K562 (cell line): Measurements from ENCODE around the gene MEAK7. TPM values are rescaled to one million over a fixed set of nuclear protein-coding genes. Genes with fewer than 3 reads are reported as not detected.

Experiments
- ATAC-seq: fragments of 200-7000 bp; cut with Tn5 transposase; 3 replicates; pipeline ENCODE4 v1.9.1; 2020; ENCODE audit warnings: moderate library complexity
- BruUV-seq: library from RNA; stranded (reverse); fragments of 400-500 nt; replicated peaks from 2 replicates; lab custom pipeline; 2021; lab: Mats Ljungman, UMichigan
- CTCF ChIA-PET: fragments of 300-600 bp; formaldehyde crosslinking; extraction: SDS; loops from one replicate; lab custom pipeline; 2021; ENCODE audit warnings: low intra/inter-chr PET ratio; lab: Yijun Ruan, JAX
- POLR2A ChIA-PET: fragments of 300-600, 350-650 bp; sonication (Branson Sonifier 250); formaldehyde crosslinking; extraction: SDS; loops from one replicate; lab custom pipeline; 2021; ENCODE audit warnings: antibody characterized with exemption, inconsistent platforms; lab: Yijun Ruan, JAX
- DNase-seq, 4 experiments: peaks; one replicate each; pipeline versions ENCODE4 v3.0.0 to v3.0.0-alpha.2; 2011 to 2018; ENCODE audit warnings: low spot score in 3 of 4, mixed read lengths in 3 of 4; ENCODE audit errors: extremely low read depth in 1 of 4
- FAIRE-seq: peaks from 2 replicates; lab custom pipeline; 2011; peaks lifted over from hg19 to GRCh38; lab: Jason Lieb, UNC
- H2AFZ ChIP-seq: 2 replicates; pipeline ENCODE4 v1.6.0; 2011; ENCODE audit warnings: low read depth, low read length, control low read depth, inconsistent platforms
- H3K27ac ChIP-seq: fragments of 200-600 bp; 3 replicates; pipeline ENCODE4 v1.8.0; 2011; ENCODE audit warnings: low read depth, mild to moderate bottlenecking, control low read depth, inconsistent platforms, low read length, moderate library complexity, mixed read lengths; ENCODE audit errors: extremely low read depth
- H3K27me3 ChIP-seq, 2 experiments: fragments of 300-600 bp in 1 of 2; 2 replicates in 1 of 2; 3 replicates in 1 of 2; pipeline versions ENCODE4 v1.6.0 to v1.8.0; 2011; ENCODE audit warnings: inconsistent platforms in 2 of 2, low read length in 2 of 2, mild to moderate bottlenecking in 1 of 2, mixed read lengths in 1 of 2, moderate library complexity in 1 of 2; ENCODE audit not compliant: control insufficient read depth in 2 of 2, insufficient read depth in 2 of 2
- H3K36me3 ChIP-seq: fragments of 300-600 bp; 3 replicates; pipeline ENCODE4 v1.8.0; 2011; ENCODE audit warnings: mild to moderate bottlenecking, low read length, inconsistent platforms; ENCODE audit not compliant: control insufficient read depth, insufficient read depth
- H3K4me1 ChIP-seq, 2 experiments: fragments of 200-600 bp in 1 of 2; replicated peaks in 1 of 2; 2 replicates in 1 of 2; 3 replicates in 1 of 2; pipeline versions ENCODE4 v1.5.1 to v1.8.0; 2011; ENCODE audit warnings: inconsistent platforms in 2 of 2, low read length in 2 of 2, mild to moderate bottlenecking in 1 of 2, mixed read lengths in 1 of 2, moderate library complexity in 1 of 2; ENCODE audit not compliant: control insufficient read depth in 2 of 2, insufficient read depth in 2 of 2
- H3K4me2 ChIP-seq: 2 replicates; pipeline ENCODE4 v1.6.1; 2011; ENCODE audit warnings: low read length, control low read depth, inconsistent platforms, mixed read lengths; ENCODE audit not compliant: insufficient read depth
- H3K4me3 ChIP-seq: fragments of 200-600 bp; sonication (generic), shearing (Covaris generic); 2 replicates; pipeline ENCODE4 v1.5.1; 2016; ENCODE audit warnings: control low read depth, inconsistent platforms
- H3K79me2 ChIP-seq: fragments of 200-600 bp; 3 replicates; pipeline ENCODE4 v1.8.0; 2011; ENCODE audit warnings: low read length, inconsistent platforms; ENCODE audit not compliant: control insufficient read depth, insufficient read depth
- H3K9ac ChIP-seq, 2 experiments: 2 replicates each; pipeline versions ENCODE4 v1.6.0 to v1.6.1; 2011; ENCODE audit warnings: low read depth in 2 of 2, low read length in 2 of 2, control low read depth in 1 of 2, inconsistent platforms in 1 of 2, mild to moderate bottlenecking in 1 of 2, mixed read lengths in 1 of 2; ENCODE audit not compliant: insufficient read depth in 1 of 2
- H3K9me1 ChIP-seq: one replicate; pipeline ENCODE4 v1.6.0; 2011; ENCODE audit warnings: inconsistent platforms, mild to moderate bottlenecking, low read length, moderate library complexity; ENCODE audit not compliant: control insufficient read depth, insufficient read depth
- H3K9me3 ChIP-seq: replicated peaks from 2 replicates; pipeline ENCODE4 v1.5.1; 2011; ENCODE audit warnings: low read depth, low read length, inconsistent platforms; ENCODE audit not compliant: control insufficient read depth, insufficient read depth
- H4K20me1 ChIP-seq: replicated peaks from 2 replicates; pipeline ENCODE4 v1.6.1; 2011; ENCODE audit warnings: low read length, inconsistent platforms, mixed read lengths; ENCODE audit not compliant: control insufficient read depth, insufficient read depth
- BCOR ChIP-seq: fragments of 450-650 bp; IDR thresholded peaks from 2 replicates; pipeline ENCODE4 v1.6.1; 2016
- ELF2 ChIP-seq: fragments of 250-450 bp; sonication (Bioruptor Pico); IDR thresholded peaks from 2 replicates; pipeline ENCODE4 v1.5.0; 2021; ENCODE audit warnings: mild to moderate bottlenecking
- KDM1A ChIP-seq, 2 experiments: fragments of 450-650 bp; IDR thresholded peaks; 2 replicates each; pipeline ENCODE4 v1.6.1; 2016; ENCODE audit warnings: mild to moderate bottlenecking in 2 of 2
- NCOA4 ChIP-seq: fragments of 450-650 bp; IDR thresholded peaks from 2 replicates; pipeline ENCODE4 v1.6.1; 2018; ENCODE audit warnings: mild to moderate bottlenecking; ENCODE audit not compliant: partially characterized antibody
- RBM25 ChIP-seq: fragments of 200-400 bp; formaldehyde crosslinking; IDR thresholded peaks from 2 replicates; pipeline ENCODE4 v1.6.1; 2018; ENCODE audit warnings: low read length, low read depth, moderate library complexity; ENCODE audit not compliant: severe bottlenecking
- WGBS: fragments of 100-300 bp; shearing (Covaris generic); methylation state at CpG from one replicate; pipeline ENCODE4 v1.1.6; 2016; ENCODE audit warnings: low coverage, mixed read lengths; ENCODE audit not compliant: insufficient coverage; ENCODE audit errors: missing lambda C conversion rate; 5-methylcytosine and 5-hydroxymethylcytosine counted together
- in situ Hi-C: fragments of 300-500 bp; cut with MboI; formaldehyde crosslinking; loops from 4 replicates; pipeline ENCODE4 v1.15.0; 2018; ENCODE audit warnings: inconsistent platforms, mixed read lengths
- intact Hi-C: fragments of 100-400 bp; cut with micrococcal nuclease; formaldehyde crosslinking; loops from 2 replicates; pipeline ENCODE4 v1.14.2; 2022
- polyA plus RNA-seq, 8 experiments: library from polyadenylated mRNA; depleted of rRNA in 4 of 8; stranded (reverse) in 5 of 8; unstranded in 3 of 8; fragments of >200 nt; fragmentation: Nextera tagmentation in 2 of 8; fragmentation: Illumina TruSeq in 1 of 8; extraction: Ambion mirVana in 2 of 8; extraction: Trizol in 1 of 8; gene quantifications; 2 replicates each; pipeline versions ENCODE4 v1.2.1 to v1.2.3, GENCODE V29; 2011 to 2014; ENCODE audit warnings: inconsistent platforms in 1 of 8, missing spikeins in 1 of 8
- total RNA-seq, 7 experiments: library from RNA; depleted of rRNA in 6 of 7; stranded (reverse); fragments of >200 nt in 6 of 7; fragmentation: Illumina TruSeq in 2 of 7; extraction: Trizol in 2 of 7; gene quantifications; 2 replicates each; pipeline versions ENCODE4 v1.2.1 to v1.2.3, GENCODE V29; 2011 to 2021; ENCODE audit warnings: low replicate concordance in 1 of 7

Gene MEAK7
- total and polyA plus RNA-seq, 9 of the 15 experiments (the other 6 are each of a cell fraction or from before 2014, with no cell fraction given) = 1.4 to 14.5 (median 6.3) TPM

DNA sequence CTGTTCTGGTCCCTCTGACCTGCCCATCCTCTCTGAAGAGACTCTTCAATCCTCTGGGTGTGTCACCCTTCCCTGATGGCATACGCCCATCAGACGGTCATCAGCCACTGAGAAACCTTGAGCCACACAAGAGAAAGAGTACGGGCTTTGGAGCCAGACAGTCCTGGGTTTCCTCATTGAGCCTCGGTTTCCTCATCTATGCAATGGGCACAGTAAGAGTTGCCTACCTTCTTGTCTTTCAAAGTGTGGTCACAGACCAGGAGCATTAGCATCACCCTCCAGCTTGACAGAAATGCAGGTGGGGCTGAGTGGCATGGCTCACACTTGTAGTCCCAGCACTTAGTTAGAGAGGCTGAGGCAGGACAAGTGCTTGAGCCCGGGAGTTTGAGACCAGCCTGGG is 26.1 kb upstream of the MEAK7 start:
- DNase-seq (no peak), FAIRE-seq (no peak), ATAC-seq (no peak)
- TF ChIP-seq KDM1A (IDR thresholded peaks at IDR 0.05) = peak; percentile 13 to 54; a peak in 2 of 4 replicates
- peak; percentile 83 for TF ChIP-seq RBM25
- TF ChIP-seq BCOR = 0 out of 2 replicates have a peak, but pooled peaks have one; percentile 29
- no peak for TF ChIP-seq NCOA4
- H3K9ac ChIP-seq = no peak overlapping the region; a peak in 1 of 4 replicates
- no peak overlapping the region for H2AFZ ChIP-seq
- ChIA-PET CTCF (no interaction called here), POLR2A (no interaction called here)
- no peaks in the 10 kb centered on the region for H3K9me3 ChIP-seq
- H3K4me3 ChIP-seq = no peak overlapping the region
- no peaks in the 10 kb centered on the region for H3K9me1 ChIP-seq
- H3K27me3 ChIP-seq = peaks cover 0 to 3% of the 10 kb centered on the region in 2 experiments; a peak in 2 of 5 replicates
- H3K79me2 ChIP-seq = no peaks in the 10 kb centered on the region
- intact Hi-C loops (no loop called here), in situ Hi-C loops (no loop called here)
- WGBS = 32% methylated on average over 5 of the region's 5 CpGs
- no peaks in the 10 kb centered on the region for H4K20me1 ChIP-seq
- H3K27ac ChIP-seq = no peak overlapping the region
- peaks cover 11 to 24% of the 10 kb centered on the region in 2 experiments; a peak in 4 of 5 replicates for H3K4me1 ChIP-seq
- no peak overlapping the region for H3K4me2 ChIP-seq
- BruUV-seq = no TSS peak
- H3K36me3 ChIP-seq = no peaks in the 10 kb centered on the region

- POLR2A ChIA-PET = interaction anchor here (1.2 to 2.5 kb wide), 3 partner anchors 10 to 87 kb away, joined by 6 to 8 read pairs (median 8); no protein-coding TSS in a partner anchor
Measured at GRCh38 chr16:84529607-84530006, 25.1 kb upstream of the MEAK7 start.

More at GRCh38 chr16:84529607-84530006, 25.1 kb upstream of the MEAK7 start:
- no peaks in the 10 kb centered on the region for H3K36me3 ChIP-seq
- FAIRE-seq (no peak), DNase-seq (no peak), ATAC-seq (no peak)
- CTCF ChIA-PET = no interaction called here
- H3K9me3 ChIP-seq = no peaks in the 10 kb centered on the region
- in situ Hi-C loops (no loop called here), intact Hi-C loops (no loop called here)
- no peak overlapping the region for H3K27ac ChIP-seq
- no peaks in the 10 kb centered on the region for H3K9me1 ChIP-seq
- no peak overlapping the region for H3K4me2 ChIP-seq
- H3K4me1 ChIP-seq = peaks cover 16 to 17% of the 10 kb centered on the region in 2 experiments; a peak in 4 of 5 replicates
- H3K27me3 ChIP-seq = peaks cover 0 to 3% of the 10 kb centered on the region in 2 experiments; a peak in 2 of 5 replicates
- no peaks in the 10 kb centered on the region for H3K79me2 ChIP-seq
- no peak overlapping the region for H3K9ac ChIP-seq
- no peak for TF ChIP-seq ELF2 (CRISPR knock-in tag)
- peak; percentile 69 for TF ChIP-seq RBM25
- H2AFZ ChIP-seq = no peak overlapping the region
- H3K4me3 ChIP-seq = no peak overlapping the region
- H4K20me1 ChIP-seq = no peaks in the 10 kb centered on the region
- no TSS peak for BruUV-seq
- 42% methylated on average over 3 of the region's 3 CpGs for WGBS
